ENCODE results near the gene AURKB.

GRCh38 chr17:8175795-8176196 lies 34.6 kb downstream of the AURKB start:
- TF ChIP-seq POLR2A (IDR thresholded peaks at IDR 0.05) (no peak), CTCF (IDR thresholded peaks at IDR 0.05 in 8 of 11, conservative IDR thresholded peaks at IDR 0.05 in 3 of 11) (no peak)

All from spleen (tissue), 7 donors.